GM12891 (cell line): Measurements from ENCODE around the gene SCO2.
A peak's percentile ranks its signal among the peaks of the same experiment; 100 is the strongest.

Experiments used
- PAX5 ChIP-seq: IDR thresholded peaks from 2 replicates; pipeline ENCODE4 v1.6.1; 2011; ENCODE audit warnings: low read length, moderate library complexity, mild to moderate bottlenecking; ENCODE audit not compliant: insufficient read depth, severe bottlenecking
- POLR2A ChIP-seq: IDR thresholded peaks from 2 replicates; pipeline ENCODE4 v1.6.1; 2011; ENCODE audit warnings: low read depth, low read length, control low read depth
- POU2F2 ChIP-seq: IDR thresholded peaks from 2 replicates; pipeline ENCODE4 v1.6.1; 2011; ENCODE audit warnings: low read depth, mild to moderate bottlenecking, control low read depth, low read length, moderate library complexity

DNA sequence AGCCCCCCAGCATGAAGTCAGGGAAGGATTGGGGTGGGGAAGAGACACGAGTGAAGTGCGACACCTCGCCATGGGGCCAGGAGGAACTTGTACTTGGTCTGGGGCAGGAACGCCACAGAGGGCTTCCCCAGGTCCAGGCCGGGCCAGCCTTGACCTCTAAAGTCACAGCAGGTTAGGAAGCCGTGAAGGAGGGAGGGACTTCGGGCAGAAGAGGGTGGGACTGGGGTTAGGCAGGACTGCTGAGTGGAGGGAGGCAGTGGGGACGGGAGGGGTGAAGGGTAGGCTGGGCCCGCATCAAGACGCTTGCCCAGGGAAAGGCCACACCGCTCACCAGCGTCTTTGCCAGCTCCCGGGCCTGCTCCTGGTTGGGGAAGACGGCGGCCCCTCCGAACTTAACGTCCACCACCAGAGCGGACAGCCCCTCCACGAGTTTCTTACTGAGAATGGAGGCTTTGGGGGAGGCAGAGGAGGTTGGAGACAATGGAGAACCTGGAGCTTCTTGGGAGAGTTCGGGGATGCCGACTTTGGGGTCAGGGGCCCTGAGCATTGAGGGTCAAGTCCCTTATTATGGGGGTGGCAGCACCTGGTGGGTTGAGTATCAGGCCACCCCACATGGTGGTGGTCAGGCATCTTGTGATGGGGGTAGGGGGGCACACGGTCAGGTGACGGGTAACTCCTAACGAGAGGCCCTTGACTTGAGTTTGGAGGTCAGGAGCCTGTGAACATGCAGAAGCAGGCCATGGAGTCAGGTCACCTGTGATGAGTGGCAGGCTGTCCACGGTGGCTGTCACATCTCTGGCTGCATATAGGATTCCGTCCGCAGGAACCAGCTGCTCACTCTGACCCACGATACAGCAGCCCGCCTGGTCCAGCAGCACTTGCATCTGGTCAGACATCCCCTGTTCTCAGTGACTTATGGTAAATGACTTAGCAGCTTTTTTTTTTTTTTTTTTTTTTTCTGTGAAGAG lies 1.7 kb upstream of the SCO2 start:
- TF ChIP-seq POLR2A (peak; percentile 66), PAX5 (no peak), POU2F2 (peak; percentile 55)
